GM18505 (cell line): ENCODE measurements around the gene SERPINB7.
"Not testable (repeated sequence)": the region's sequence is repeated elsewhere in the genome, so short reads cannot be mapped to it uniquely, and the experiment has no call there.

Experiments used
- ATAC-seq: cut with Tn5 transposase; IDR thresholded peaks from one replicate; pipeline ENCODE4 v1.9.1; 2021; ENCODE audit not compliant: unreplicated experiment
- POLR2A ChIP-seq: IDR thresholded peaks from 4 replicates; pipeline ENCODE4 v1.6.1; 2011; ENCODE audit warnings: borderline replicate concordance; ENCODE audit not compliant: insufficient read depth, insufficient read length; ENCODE audit errors: extremely low read depth

The SERPINB7 gene

GRCh38 chr18:63775166-63775730 is at the start of gene SERPINB7:
Gene SERPINB7, plus strand, starts transcription at chr18:63775418. Its CDS starts 6,955 bp downstream, at chr18:63782373.
- TF ChIP-seq POLR2A: no peak
- no peak for ATAC-seq

GRCh38 chr18:63725682-63726480 is 49.3 kb upstream of the SERPINB7 start:
- no peak for ATAC-seq
- no peak for TF ChIP-seq POLR2A

GRCh38 chr18:63730773-63731172 is 44.4 kb upstream of the SERPINB7 start:
- TF ChIP-seq POLR2A: no peak
- ATAC-seq: no peak

- TF ChIP-seq POLR2A: no peak
- ATAC-seq: no peak
Measured at GRCh38 chr18:63731215-63731614, 44.0 kb upstream of the SERPINB7 start.

- ATAC-seq: no peak
- no peak for TF ChIP-seq POLR2A
Measured at GRCh38 chr18:63736876-63737275, 38.3 kb upstream of the SERPINB7 start.

- no peak for TF ChIP-seq POLR2A
- no peak for ATAC-seq
Measured at GRCh38 chr18:63741769-63742168, 33.4 kb upstream of the SERPINB7 start.

- no peak for ATAC-seq
- TF ChIP-seq POLR2A: no peak
Measured at GRCh38 chr18:63747006-63747405, 28.2 kb upstream of the SERPINB7 start.

- no peak for TF ChIP-seq POLR2A
- ATAC-seq: no peak
Measured at GRCh38 chr18:63749489-63749888, 25.7 kb upstream of the SERPINB7 start.

GRCh38 chr18:63752636-63753035 is 22.6 kb upstream of the SERPINB7 start:
- no peak for TF ChIP-seq POLR2A
- no peak for ATAC-seq

- TF ChIP-seq POLR2A: no peak
- ATAC-seq: no peak
Measured at GRCh38 chr18:63753676-63754075, 21.5 kb upstream of the SERPINB7 start.

- TF ChIP-seq POLR2A: no peak
- no peak for ATAC-seq
Measured at GRCh38 chr18:63757541-63757940, 17.7 kb upstream of the SERPINB7 start.

- no peak for ATAC-seq
- no peak for TF ChIP-seq POLR2A
Measured at GRCh38 chr18:63758615-63759240, 16.5 kb upstream of the SERPINB7 start.

- not testable (repeated sequence) for ATAC-seq
Measured at GRCh38 chr18:63759786-63760185, 15.4 kb upstream of the SERPINB7 start.

GRCh38 chr18:63762518-63762917 is 12.7 kb upstream of the SERPINB7 start:
- no peak for TF ChIP-seq POLR2A
- ATAC-seq: no peak

GRCh38 chr18:63763831-63764600 is 11.2 kb upstream of the SERPINB7 start:
- no peak for TF ChIP-seq POLR2A
- ATAC-seq: no peak
